Measurements from ENCODE around the gene PKP2.
"Not testable (repeated sequence)": the region's sequence is repeated elsewhere in the genome, so short reads cannot be mapped to it uniquely, and the experiment has no call there.

Gene PKP2

DNA sequence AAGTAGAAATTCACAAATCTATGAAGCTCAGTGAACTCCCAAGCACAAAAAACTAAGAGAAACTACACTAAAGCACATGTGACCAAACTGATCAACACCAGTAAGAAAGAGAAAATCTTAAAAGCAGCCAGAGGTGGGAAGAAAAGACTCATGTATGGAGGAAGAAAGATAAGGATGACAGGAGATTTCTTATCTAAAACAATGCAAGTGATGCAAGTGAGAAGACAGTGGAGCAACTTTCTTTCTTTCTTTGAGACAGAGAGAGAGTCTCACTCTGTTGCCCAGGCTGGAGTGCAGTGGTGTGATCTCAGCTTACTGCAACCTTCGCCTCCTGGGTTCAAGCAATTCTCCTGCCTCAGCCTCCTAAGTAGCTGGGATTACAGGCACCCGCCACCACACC is 34.9 kb downstream of the PKP2 start:
- DNase-seq (ENCODE audit: low spot score) = not testable (repeated sequence)

GRCh38 chr12:32860192-32860591 is 36.4 kb downstream of the PKP2 start:
- DNase-seq (ENCODE audit: low spot score) = no peak

GRCh38 chr12:32859389-32859788 is 37.2 kb downstream of the PKP2 start:
- no peak for DNase-seq (ENCODE audit: low spot score)

DNA sequence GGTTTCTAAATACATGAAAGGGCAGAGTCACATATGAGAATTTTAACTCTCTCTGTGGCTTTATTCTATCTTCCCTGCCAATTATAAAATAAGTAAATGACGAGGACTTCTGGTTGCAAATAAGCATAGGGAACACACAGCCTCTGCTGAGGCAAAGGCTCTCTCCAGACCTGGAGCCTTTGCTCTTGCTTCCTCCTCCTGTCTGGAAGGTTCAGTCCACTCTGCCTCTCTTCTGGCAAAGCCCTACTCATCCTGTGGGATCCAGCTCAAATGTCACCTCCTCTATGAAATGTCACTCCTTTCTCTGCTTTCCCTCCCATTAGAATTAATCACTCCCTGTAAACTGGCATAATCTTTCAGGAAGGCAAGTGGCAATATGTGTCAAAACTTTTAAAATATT is 41.9 kb downstream of the PKP2 start:
- DNase-seq (ENCODE audit: low spot score) = no peak

- no peak for DNase-seq (ENCODE audit: low spot score)
Measured at GRCh38 chr12:32854097-32854496, 42.5 kb downstream of the PKP2 start.

DNA sequence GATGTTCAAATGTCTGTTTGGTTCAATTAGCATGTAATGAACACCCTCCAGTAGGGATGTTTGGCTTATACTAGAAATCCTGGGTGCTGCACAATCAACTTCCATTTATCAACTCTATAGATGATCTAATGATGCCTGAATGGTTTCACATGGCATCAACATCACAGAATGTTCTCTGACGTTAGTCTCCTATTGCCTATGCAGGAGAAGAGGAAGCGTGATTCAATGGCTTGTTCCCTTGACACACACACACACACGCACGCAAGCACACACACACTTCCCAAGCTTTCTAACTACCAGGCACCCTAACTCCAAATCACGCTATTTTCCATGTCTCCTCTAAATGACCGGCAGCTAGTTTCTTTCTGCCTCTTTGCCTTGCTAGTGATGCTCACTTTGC is 49.3 kb downstream of the PKP2 start:
- DNase-seq (ENCODE audit: low spot score) = no peak

DNA sequence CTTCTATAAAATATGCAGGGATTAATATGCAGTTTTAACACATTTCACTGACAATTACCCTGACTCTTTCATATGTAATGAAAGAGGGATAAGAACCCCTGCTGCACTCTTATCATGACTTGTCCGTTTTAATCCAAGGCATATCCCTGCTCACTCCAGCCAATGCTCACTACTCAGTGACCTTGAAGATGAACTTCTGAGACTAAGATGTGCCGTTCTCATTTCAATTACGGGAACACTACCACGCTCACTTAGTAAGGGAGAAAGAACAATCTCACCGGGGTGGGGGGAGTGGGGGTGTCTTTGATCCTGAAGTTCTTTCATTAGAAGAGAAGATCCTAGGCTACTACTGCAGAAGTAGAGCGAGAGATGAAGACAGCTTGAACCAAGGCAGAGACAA is 50.5 kb downstream of the PKP2 start:
- DNase-seq (ENCODE audit: low spot score) = no peak

GRCh38 chr12:32843528-32844095 is 53.0 kb downstream of the PKP2 start:
- no peak for DNase-seq (ENCODE audit: low spot score)

DNA sequence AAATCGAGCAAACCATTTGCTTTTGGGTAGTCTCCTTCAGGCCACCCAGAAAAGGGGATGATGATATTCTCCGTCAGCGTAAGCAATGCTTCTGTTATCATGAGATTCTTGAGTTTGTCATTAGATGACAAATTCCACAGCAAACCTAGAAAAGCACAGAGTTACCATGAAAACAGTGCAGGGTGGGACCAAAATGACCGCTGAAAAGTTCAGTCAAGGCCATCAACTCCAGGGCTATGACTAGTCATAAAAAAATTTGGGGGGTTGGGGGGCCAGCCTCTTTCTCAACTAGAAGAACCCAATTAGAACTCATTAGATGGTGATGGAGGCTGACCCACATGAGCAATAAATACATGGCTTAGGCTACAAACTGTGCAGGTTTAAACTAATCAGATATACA is 55.5 kb downstream of the PKP2 start:
- no peak for DNase-seq (ENCODE audit: low spot score)

GRCh38 chr12:32839828-32840227 is 56.7 kb downstream of the PKP2 start:
- DNase-seq (ENCODE audit: low spot score) = no peak

- DNase-seq (ENCODE audit: low spot score) = no peak
Measured at GRCh38 chr12:32837974-32838373, 58.6 kb downstream of the PKP2 start.

DNA sequence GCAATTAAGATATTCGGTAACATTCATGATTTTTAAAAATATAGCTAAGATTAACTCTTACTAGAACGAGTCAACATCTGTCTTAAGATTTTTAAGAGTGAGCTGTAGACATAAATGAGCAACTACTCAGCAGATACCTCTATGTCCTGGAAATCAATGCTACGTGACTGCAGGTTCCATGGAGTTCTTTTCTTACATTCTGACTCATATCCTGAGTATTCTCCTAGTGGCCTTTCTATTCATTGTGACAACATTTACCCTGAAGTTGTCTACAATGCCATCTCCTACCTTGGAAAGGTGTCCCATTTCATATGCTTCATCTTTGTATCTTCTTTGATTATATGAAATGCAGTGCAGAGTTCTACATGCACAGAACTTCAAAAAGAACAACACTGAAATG is 59.9 kb downstream of the PKP2 start:
- no peak for DNase-seq (ENCODE audit: low spot score)

DNA sequence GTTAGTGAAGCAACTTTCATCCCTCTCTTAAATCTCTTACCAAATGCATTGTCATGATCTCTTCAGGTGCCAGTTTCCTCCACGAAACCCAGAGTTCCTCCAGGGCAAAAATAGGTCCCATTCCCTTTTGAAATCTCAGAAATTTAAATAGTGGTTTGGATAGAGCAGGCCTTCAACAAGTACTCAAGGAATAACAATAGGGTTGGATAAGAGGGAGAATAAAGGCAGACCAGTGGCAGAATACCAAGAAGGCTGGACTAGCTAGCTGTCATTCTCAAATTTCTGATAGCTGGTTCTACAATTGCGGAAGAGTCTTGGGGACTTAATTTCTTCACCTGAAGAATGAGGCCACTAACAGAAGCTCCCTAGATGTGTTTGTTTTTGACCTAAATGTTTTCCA is 62.5 kb downstream of the PKP2 start:
- no peak for DNase-seq (ENCODE audit: low spot score)

GRCh38 chr12:32828552-32828951 is 68.0 kb downstream of the PKP2 start:
- DNase-seq (ENCODE audit: low spot score) = no peak

- DNase-seq (ENCODE audit: low spot score) = no peak
Measured at GRCh38 chr12:32828120-32828519, 68.5 kb downstream of the PKP2 start.

DNA sequence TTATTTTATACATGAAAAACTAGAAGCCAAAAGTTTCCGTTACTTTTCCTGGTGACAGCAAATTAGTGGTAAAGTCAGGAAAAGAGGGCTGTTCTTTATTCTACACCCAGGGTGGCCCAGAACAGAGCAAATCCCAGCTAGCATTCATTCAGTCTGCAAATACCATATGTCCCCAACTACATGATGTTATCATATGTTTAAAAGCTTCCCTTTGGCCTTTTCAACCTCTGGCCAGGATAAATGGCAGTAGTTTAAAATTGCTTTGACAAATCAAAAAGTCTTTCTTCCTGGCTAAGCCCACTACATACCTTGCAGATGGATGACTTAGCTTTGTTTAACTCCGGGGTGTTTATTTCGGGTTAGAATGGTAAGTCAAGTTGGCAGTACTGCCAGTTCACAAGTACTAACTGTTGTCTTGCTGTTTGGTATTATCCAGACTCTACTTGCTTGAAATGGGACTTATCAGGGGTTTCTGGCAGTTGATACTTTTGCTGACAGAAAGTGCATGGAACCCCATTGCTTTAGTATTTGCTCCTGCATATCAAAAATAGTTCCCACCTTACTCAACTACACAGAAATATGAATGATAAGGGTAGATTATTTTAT is 69.7 kb downstream of the PKP2 start:
- DNase-seq (ENCODE audit: low spot score) = no peak

DNA sequence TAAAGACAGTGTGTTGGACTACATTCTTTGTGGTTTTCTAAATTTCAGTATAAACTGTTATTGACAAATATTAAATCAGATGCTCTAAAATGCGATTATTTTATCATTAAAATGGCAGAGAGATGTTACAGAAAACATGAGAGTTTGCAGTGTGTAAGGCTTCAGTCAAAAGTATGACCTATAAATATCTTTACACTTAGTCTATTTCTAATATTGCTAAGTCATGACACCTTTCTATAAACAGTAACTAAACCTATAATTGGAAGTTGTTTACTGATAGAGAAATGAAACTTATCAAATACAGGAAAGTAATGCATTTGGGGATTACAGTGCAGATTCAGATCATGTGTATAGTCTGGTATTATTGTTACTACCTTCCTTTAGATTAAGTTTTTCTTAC is 72.0 kb downstream of the PKP2 start:
- DNase-seq (ENCODE audit: low spot score) = no peak

- DNase-seq (ENCODE audit: low spot score) = no peak
Measured at GRCh38 chr12:32822344-32822743, 74.2 kb downstream of the PKP2 start.

DNA sequence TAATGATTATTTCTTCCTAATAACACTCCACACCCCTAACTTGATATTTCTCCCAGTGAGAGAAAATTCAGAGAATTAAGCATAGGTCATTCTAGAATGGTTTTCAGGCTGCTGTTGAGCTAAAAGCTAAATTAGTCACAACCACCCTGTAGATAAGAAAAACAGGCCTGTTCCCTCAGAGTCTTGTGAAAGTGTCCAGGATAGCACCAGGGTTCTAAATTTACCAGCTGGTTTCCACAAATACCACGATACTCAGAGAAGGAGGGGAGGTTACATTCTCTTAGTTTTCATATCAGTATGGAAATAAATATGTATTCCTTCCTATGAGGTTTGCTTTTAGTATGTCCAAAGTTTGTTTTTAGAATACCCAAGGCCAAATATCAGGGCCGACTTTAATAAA is 74.9 kb downstream of the PKP2 start:
- DNase-seq (ENCODE audit: low spot score) = no peak

- no peak for DNase-seq (ENCODE audit: low spot score)
Measured at GRCh38 chr12:32821293-32821692, 75.3 kb downstream of the PKP2 start.

GRCh38 chr12:32820376-32820931 is 76.1 kb downstream of the PKP2 start:
- no peak for DNase-seq (ENCODE audit: low spot score)

- DNase-seq (ENCODE audit: low spot score) = no peak
Measured at GRCh38 chr12:32819424-32819823, 77.2 kb downstream of the PKP2 start.

GRCh38 chr12:32811686-32812392 is 84.7 kb downstream of the PKP2 start:
- no peak for DNase-seq (ENCODE audit: low spot score)

GRCh38 chr12:32809846-32810245 is 86.7 kb downstream of the PKP2 start:
- DNase-seq (ENCODE audit: low spot score) = no peak

Measured in GM03348 (cell line).